HepG2 (cell line): Measurements from ENCODE around the gene PIM1. TPM values are rescaled to one million over a fixed set of nuclear protein-coding genes. Genes with fewer than 3 reads are reported as not detected.
A peak's percentile ranks its signal among the peaks of the same experiment; 100 is the strongest.

Experiments
- AGO2 ChIP-seq: fragments of 200-400 bp; formaldehyde crosslinking; optimal IDR thresholded peaks from 2 replicates; pipeline ENCODE3; 2017; ENCODE audit warnings: mild to moderate bottlenecking, low read depth, low read length, moderate library complexity
- ATF4 ChIP-seq, 2 experiments: fragments of 450-650 bp in 1 of 2; sonication (generic) in 1 of 2; formaldehyde crosslinking; IDR thresholded peaks; 2 replicates each; pipeline versions ENCODE4 v1.5.0 to v1.8.0; 2020 to 2022; ENCODE audit warnings: mild to moderate bottlenecking in 1 of 2, missing genetic modification reagents in 1 of 2
- HDAC2 ChIP-seq: sonication (generic); formaldehyde crosslinking; IDR thresholded peaks from 2 replicates; pipeline ENCODE4 v1.4.0; 2020; ENCODE audit warnings: missing genetic modification reagents
- MBD4 ChIP-seq: IDR thresholded peaks from 2 replicates; pipeline ENCODE4 v1.6.1; 2012; ENCODE audit warnings: low read length, inconsistent platforms, borderline replicate concordance
- MTA1 ChIP-seq: sonication (generic); formaldehyde crosslinking; IDR thresholded peaks from 2 replicates; pipeline ENCODE4 v1.4.0; 2020; ENCODE audit warnings: missing genetic modification reagents, mild to moderate bottlenecking, borderline replicate concordance
- MXI1 ChIP-seq: IDR thresholded peaks from 3 replicates; pipeline ENCODE4 v1.6.1; 2012; ENCODE audit warnings: low read depth, low read length, inconsistent platforms, borderline replicate concordance
- POLR2AphosphoS2 ChIP-seq: IDR thresholded peaks from 2 replicates; pipeline ENCODE4 v1.6.1; 2011; ENCODE audit warnings: low read depth, low read length, improper control_type of control experiment
- PRDM15 ChIP-seq: sonication (generic); formaldehyde crosslinking; IDR thresholded peaks from 2 replicates; pipeline ENCODE4 v1.4.0; 2020; ENCODE audit warnings: missing genetic modification reagents
- SATB2 ChIP-seq: sonication (generic); formaldehyde crosslinking; IDR thresholded peaks from 2 replicates; pipeline ENCODE4 v1.5.0; 2020; ENCODE audit warnings: missing genetic modification reagents
- SIN3A ChIP-seq: IDR thresholded peaks from 2 replicates; pipeline ENCODE4 v1.6.1; 2011; ENCODE audit warnings: low read depth, mild to moderate bottlenecking, control low read depth, low read length, borderline replicate concordance
- THRA ChIP-seq: sonication (generic); formaldehyde crosslinking; IDR thresholded peaks from 2 replicates; pipeline ENCODE4 v1.4.0; 2020; ENCODE audit warnings: missing genetic modification reagents, borderline replicate concordance
- ZBTB7A ChIP-seq: sonication (generic); formaldehyde crosslinking; IDR thresholded peaks from 2 replicates; pipeline ENCODE4 v1.8.0; 2022; ENCODE audit warnings: mild to moderate bottlenecking, missing genetic modification reagents
- ZFP36 ChIP-seq: fragments of 150-350 bp; IDR thresholded peaks from 2 replicates; pipeline ENCODE4 v1.6.1; 2018; ENCODE audit warnings: borderline replicate concordance, low read length, low read depth; ENCODE audit not compliant: partially characterized antibody
- ZFY ChIP-seq: sonication (generic); formaldehyde crosslinking; IDR thresholded peaks from 2 replicates; pipeline ENCODE4 v1.4.0; 2020; ENCODE audit warnings: missing genetic modification reagents
- ZNF260 ChIP-seq: sonication (generic); formaldehyde crosslinking; IDR thresholded peaks from 2 replicates; pipeline ENCODE4 v1.4.0; 2020; ENCODE audit warnings: missing genetic modification reagents, low read depth, mild to moderate bottlenecking, borderline replicate concordance
- ZNF280B ChIP-seq: sonication (generic); formaldehyde crosslinking; IDR thresholded peaks from 2 replicates; pipeline ENCODE4 v1.5.0; 2020; ENCODE audit warnings: missing genetic modification reagents, mild to moderate bottlenecking, borderline replicate concordance
- ZNF468 ChIP-seq: sonication (generic); formaldehyde crosslinking; IDR thresholded peaks from 2 replicates; pipeline ENCODE4 v1.8.0; 2022; ENCODE audit warnings: mild to moderate bottlenecking, moderate library complexity, missing genetic modification reagents
- ZSCAN5A ChIP-seq: sonication (generic); formaldehyde crosslinking; IDR thresholded peaks from 2 replicates; pipeline ENCODE4 v1.8.0; 2022; ENCODE audit warnings: mild to moderate bottlenecking, missing genetic modification reagents, borderline replicate concordance
- polyA plus RNA-seq, 8 experiments: library from polyadenylated mRNA; depleted of rRNA in 3 of 8; stranded (reverse) in 7 of 8; unstranded in 1 of 8; fragments of >200 nt; fragmentation: Illumina TruSeq in 4 of 8; extraction: Trizol in 4 of 8; gene quantifications; 2 replicates each; pipeline versions ENCODE4 v1.2.1 to v1.2.3, GENCODE V29; 2011 to 2016; ENCODE audit warnings: low read depth in 4 of 8, missing spikeins in 1 of 8, mixed read lengths in 1 of 8; ENCODE audit not compliant: insufficient read depth in 1 of 8
- total RNA-seq, 5 experiments: library from RNA; depleted of rRNA; stranded (reverse); fragments of >200 nt; fragmentation: Illumina TruSeq; extraction: Trizol; gene quantifications; 2 replicates each; pipeline ENCODE4 v1.2.3, GENCODE V29; 2016; ENCODE audit warnings: low read depth in 1 of 5

The PIM1 gene
- total and polyA plus RNA-seq, 2 of the 13 experiments (the other 11 are each of a cell fraction or from before 2014, with no cell fraction given), result 29.4 to 117 TPM

GRCh38 chr6:37127961-37128862 is 41.7 kb upstream of the PIM1 start (continued):
- TF ChIP-seq THRA (CRISPR knock-in tag), result peak; percentile 78
- peak; percentile 48; the same call in 1 of the 2 replicates for TF ChIP-seq ZSCAN5A (CRISPR knock-in tag)
- peak; percentile 61 for TF ChIP-seq ZFY (CRISPR knock-in tag)
- TF ChIP-seq SATB2 (CRISPR knock-in tag), result no peak; the same call in 1 of the 2 replicates
- TF ChIP-seq ZNF280B (CRISPR knock-in tag), result no peak
- 0 out of 2 replicates have a peak, but pooled peaks have one; percentile 3 for TF ChIP-seq PRDM15
- TF ChIP-seq ZBTB7A (CRISPR knock-in tag), result 0 out of 2 replicates have a peak, but pooled peaks have one; percentile 51
- 0 out of 2 replicates have a peak, but pooled peaks have one; percentile 53 for TF ChIP-seq MBD4
- no peak for TF ChIP-seq POLR2AphosphoS2
- 0 out of 2 replicates have a peak, but pooled peaks have one; percentile 0 for TF ChIP-seq SIN3A
- peak; percentile 66; the same call in 1 of the 3 replicates for TF ChIP-seq MXI1
- no peak for TF ChIP-seq AGO2
- TF ChIP-seq HDAC2 (CRISPR knock-in tag), result peak; percentile 93
- no peak for TF ChIP-seq ZNF260
- no peak for TF ChIP-seq MTA1 (CRISPR knock-in tag)
- TF ChIP-seq ZNF468 (CRISPR knock-in tag), result 0 out of 2 replicates have a peak, but pooled peaks have one; percentile 62
- peak; percentile 76 for TF ChIP-seq ZFP36
- peak; percentile 28 to 39; a peak in 1 of 4 replicates for TF ChIP-seq ATF4 (CRISPR knock-in tag; IDR thresholded peaks at IDR 0.05)
